Body of pancreas (tissue), 4 donors: ENCODE measurements around the gene DNAJC4.

Experiments used
- POLR2A ChIP-seq, 3 donors: fragments of 450-650 bp; IDR thresholded peaks; one replicate each; pipeline ENCODE4 v1.6.1; 2016; ENCODE audit warnings: antibody characterized with exemption in 3 of 3, mild to moderate bottlenecking in 2 of 3
- TF ChIP-seq, protein P1 (sequence below), 7 experiments: fragments of 450-650 bp in 4 of 7; fragments of 200-600 bp in 3 of 7; sonication (generic) in 3 of 7; IDR thresholded peaks; one replicate each; pipeline ENCODE4 v1.5.1; 2016 to 2019; ENCODE audit warnings: antibody characterized with exemption in 7 of 7

DNA sequence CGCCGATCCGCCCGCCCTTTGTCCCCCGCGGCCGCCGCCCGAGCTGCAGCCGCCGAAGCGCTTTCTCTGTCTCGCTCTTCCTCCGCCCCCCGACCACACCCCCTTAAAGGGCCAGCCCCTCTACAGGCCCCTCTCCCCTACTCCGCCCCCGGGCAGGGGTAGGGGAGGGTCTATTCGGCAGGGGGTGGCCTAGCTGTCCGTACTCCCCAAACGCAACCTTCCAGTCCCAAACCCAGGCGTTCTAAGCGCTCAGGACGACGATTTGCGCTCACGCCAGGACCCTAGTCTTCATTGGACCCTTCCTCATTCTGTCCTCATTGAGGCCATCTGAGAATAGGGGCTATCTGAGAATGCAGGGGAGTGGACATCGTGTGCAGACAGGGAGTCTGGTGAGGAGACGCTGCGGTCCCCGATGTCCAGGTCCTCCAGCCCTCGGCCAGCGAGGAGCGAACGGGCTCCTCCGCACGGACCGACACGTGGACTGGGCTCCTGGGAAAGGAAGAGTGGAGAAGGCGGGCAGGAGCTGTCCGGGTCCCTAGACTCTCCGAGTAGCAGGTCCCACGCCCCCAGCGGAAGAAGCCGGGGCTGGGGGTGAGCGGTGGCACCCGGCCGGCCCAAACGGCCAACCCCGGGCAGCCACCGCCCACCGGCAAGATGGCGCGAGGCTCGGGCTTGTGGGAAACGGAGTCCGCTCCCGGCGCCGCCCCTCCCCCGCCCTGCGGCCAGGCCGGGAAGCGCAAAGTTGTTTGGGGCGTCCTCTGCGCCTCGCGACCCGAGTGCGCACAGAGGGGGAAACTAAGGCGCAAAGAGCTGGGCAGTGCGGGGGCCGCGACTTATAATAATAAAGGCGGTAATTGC is 16.8 kb downstream of the DNAJC4 start, which contains the start of gene PPP1R14B:
- TF ChIP-seq, protein P1, sequence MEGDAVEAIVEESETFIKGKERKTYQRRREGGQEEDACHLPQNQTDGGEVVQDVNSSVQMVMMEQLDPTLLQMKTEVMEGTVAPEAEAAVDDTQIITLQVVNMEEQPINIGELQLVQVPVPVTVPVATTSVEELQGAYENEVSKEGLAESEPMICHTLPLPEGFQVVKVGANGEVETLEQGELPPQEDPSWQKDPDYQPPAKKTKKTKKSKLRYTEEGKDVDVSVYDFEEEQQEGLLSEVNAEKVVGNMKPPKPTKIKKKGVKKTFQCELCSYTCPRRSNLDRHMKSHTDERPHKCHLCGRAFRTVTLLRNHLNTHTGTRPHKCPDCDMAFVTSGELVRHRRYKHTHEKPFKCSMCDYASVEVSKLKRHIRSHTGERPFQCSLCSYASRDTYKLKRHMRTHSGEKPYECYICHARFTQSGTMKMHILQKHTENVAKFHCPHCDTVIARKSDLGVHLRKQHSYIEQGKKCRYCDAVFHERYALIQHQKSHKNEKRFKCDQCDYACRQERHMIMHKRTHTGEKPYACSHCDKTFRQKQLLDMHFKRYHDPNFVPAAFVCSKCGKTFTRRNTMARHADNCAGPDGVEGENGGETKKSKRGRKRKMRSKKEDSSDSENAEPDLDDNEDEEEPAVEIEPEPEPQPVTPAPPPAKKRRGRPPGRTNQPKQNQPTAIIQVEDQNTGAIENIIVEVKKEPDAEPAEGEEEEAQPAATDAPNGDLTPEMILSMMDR (IDR thresholded peaks at IDR 0.05): peak in 3 of 7 experiments; percentile 7 to 43 (median 32)
- peak in 2 of 3 donors; percentile 51 to 55 for TF ChIP-seq POLR2A (IDR thresholded peaks at IDR 0.05)
